OCI-LY3 (cell line): ENCODE measurements around the gene NEK10.
A peak's percentile ranks its signal among the peaks of the same experiment; 100 is the strongest.

Experiments used
- H2AFZ ChIP-seq: fragments of 200-600, 300-600 bp; shearing (Covaris generic); 2 replicates; pipeline ENCODE4 v1.6.0; 2014; ENCODE audit warnings: antibody characterized with exemption, low read depth, low read length
- H3K27ac ChIP-seq: fragments of 200-600, 300-600 bp; sonication (generic); 2 replicates; pipeline ENCODE4 v1.5.1; 2014; ENCODE audit warnings: mild to moderate bottlenecking, low read length, moderate library complexity, mixed read lengths
- H3K27me3 ChIP-seq: fragments of 200-600, 300-600 bp; sonication (generic); 2 replicates; pipeline ENCODE4 v1.6.1; 2014; ENCODE audit warnings: low read depth, low read length, mixed read lengths
- H3K36me3 ChIP-seq: fragments of 200-600, 300-600 bp; sonication (generic); replicated peaks from 2 replicates; pipeline ENCODE3; 2014; ENCODE audit warnings: low read depth, low read length, mixed read lengths
- H3K4me1 ChIP-seq: fragments of 300-600, 200-600 bp; sonication (generic); 2 replicates; pipeline ENCODE4 v1.6.1; 2014; ENCODE audit warnings: low read length, mixed read lengths
- H3K4me2 ChIP-seq: fragments of 200-600, 300-600 bp; sonication (generic); 2 replicates; pipeline ENCODE4 v1.6.1; 2014; ENCODE audit warnings: low read length, mixed read lengths
- H3K4me3 ChIP-seq: fragments of 300-600, 200-600 bp; sonication (generic); 2 replicates; pipeline ENCODE4 v1.5.1; 2014; ENCODE audit warnings: antibody characterized with exemption, mild to moderate bottlenecking, low read length, moderate library complexity
- H3K79me2 ChIP-seq: fragments of 300-600, 200-600 bp; shearing (Covaris generic); 2 replicates; pipeline ENCODE4 v1.6.1; 2014; ENCODE audit warnings: mild to moderate bottlenecking, low read length, mixed read lengths
- H3K9ac ChIP-seq: fragments of 300-600, 200-600 bp; shearing (Covaris generic); 2 replicates; pipeline ENCODE4 v1.6.0; 2014; ENCODE audit warnings: mild to moderate bottlenecking, low read length, moderate library complexity
- H3K9me3 ChIP-seq: fragments of 200-600, 300-600 bp; shearing (Covaris generic); 2 replicates; pipeline ENCODE4 v1.6.1; 2014; ENCODE audit warnings: low read length, mixed read lengths; ENCODE audit not compliant: insufficient read depth
- H4K20me1 ChIP-seq: fragments of 200-600, 300-600 bp; sonication (generic); 2 replicates; pipeline ENCODE4 v1.6.1; 2016; ENCODE audit warnings: low read length, mixed read lengths; ENCODE audit not compliant: insufficient read depth
- CTCF ChIP-seq: fragments of 200-600, 300-600 bp; sonication (generic); IDR thresholded peaks from 2 replicates; pipeline ENCODE4 v1.5.1; 2014; ENCODE audit warnings: antibody characterized with exemption, low read length, low read depth
- EZH2phosphoT487 ChIP-seq: fragments of 200-600 bp; shearing (Covaris generic); IDR thresholded peaks from 2 replicates; pipeline ENCODE4 v1.6.1; 2018; ENCODE audit warnings: antibody characterized with exemption, mixed run types, low read depth

NEK10 gene

GRCh38 chr3:27358372-27358771, 10.8 kb downstream of the NEK10 start:
- H4K20me1 ChIP-seq = no peaks in the 10 kb centered on the region
- H3K27me3 ChIP-seq = no peaks in the 10 kb centered on the region
- no peak overlapping the region for H3K4me3 ChIP-seq
- H3K36me3 ChIP-seq = no peaks in the 10 kb centered on the region
- H3K4me2 ChIP-seq = peak overlapping the region; percentile 7
- H3K79me2 ChIP-seq = no peaks in the 10 kb centered on the region
- no peak for TF ChIP-seq CTCF
- no peak for TF ChIP-seq EZH2phosphoT487
- H3K27ac ChIP-seq = peak overlapping the region; percentile 66; the same call in 1 of the 2 replicates
- H3K4me1 ChIP-seq = peaks cover 30% of the 10 kb centered on the region
- H2AFZ ChIP-seq = peak overlapping the region; percentile 2; the same call in 1 of the 2 replicates
- no peaks in the 10 kb centered on the region for H3K9me3 ChIP-seq
- no peak overlapping the region for H3K9ac ChIP-seq

GRCh38 chr3:27357665-27358258, 11.4 kb downstream of the NEK10 start:
- peak overlapping the region; percentile 3; the same call in 1 of the 2 replicates for H3K27ac ChIP-seq
- 0 out of 2 replicates have a peak overlapping the region, but pooled peaks have one; percentile 2 for H2AFZ ChIP-seq
- no peak overlapping the region for H3K9ac ChIP-seq
- H3K27me3 ChIP-seq = no peaks in the 10 kb centered on the region
- no peak overlapping the region for H3K4me2 ChIP-seq
- no peak for TF ChIP-seq EZH2phosphoT487
- TF ChIP-seq CTCF = peak; percentile 94
- no peaks in the 10 kb centered on the region for H3K9me3 ChIP-seq
- H3K4me1 ChIP-seq = peaks cover 30% of the 10 kb centered on the region
- H3K4me3 ChIP-seq = no peak overlapping the region
- H4K20me1 ChIP-seq = no peaks in the 10 kb centered on the region
- H3K79me2 ChIP-seq = no peaks in the 10 kb centered on the region
- no peaks in the 10 kb centered on the region for H3K36me3 ChIP-seq

- Histone ChIP-seq H3K4me1 (peaks cover 30% of the 10 kb centered on the region), H3K9ac (no peak overlapping the region), H3K27me3 (no peaks in the 10 kb centered on the region), H3K36me3 (no peaks in the 10 kb centered on the region), H3K79me2 (no peaks in the 10 kb centered on the region), H3K9me3 (no peaks in the 10 kb centered on the region), H3K4me3 (no peak overlapping the region), H4K20me1 (no peaks in the 10 kb centered on the region), H3K27ac (no peak overlapping the region), H3K4me2 (no peak overlapping the region), H2AFZ (no peak overlapping the region)
- TF ChIP-seq EZH2phosphoT487 (no peak), CTCF (no peak)
Observed at GRCh38 chr3:27356976-27357375, 12.2 kb downstream of the NEK10 start.

DNA sequence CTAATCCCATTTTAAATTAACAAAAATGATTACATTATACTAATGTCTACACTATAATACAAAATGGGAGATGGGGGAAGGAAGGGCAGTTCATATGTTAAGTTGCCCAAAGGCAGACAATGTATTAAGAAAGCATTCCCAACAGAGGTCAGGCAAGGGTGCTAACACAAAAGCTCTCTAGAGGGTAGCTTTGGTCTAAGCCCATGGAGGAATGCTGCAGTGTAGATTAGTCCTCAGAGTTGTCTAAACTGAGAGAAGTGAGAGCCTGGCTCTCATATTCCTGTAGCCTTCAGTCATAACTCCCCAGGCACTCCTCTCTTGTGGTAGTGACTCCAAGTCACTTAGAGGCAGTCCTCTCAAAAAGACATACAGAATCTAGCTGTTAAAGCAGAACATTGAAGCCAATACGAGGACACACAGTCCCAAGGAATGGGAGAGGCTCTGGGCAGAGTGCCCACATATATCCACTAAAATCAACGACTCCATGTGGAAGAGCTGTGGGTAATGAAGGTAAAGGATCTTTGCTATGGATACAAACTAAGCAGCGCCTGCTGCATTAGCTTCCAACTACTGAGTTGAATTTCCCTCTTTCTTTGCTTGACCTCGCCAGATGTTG, 14.5 kb downstream of the NEK10 start:
- Histone ChIP-seq H3K27ac (no peak overlapping the region), H3K36me3 (no peaks in the 10 kb centered on the region), H3K4me2 (no peak overlapping the region), H4K20me1 (no peaks in the 10 kb centered on the region), H2AFZ (no peak overlapping the region), H3K4me1 (peaks cover 31% of the 10 kb centered on the region), H3K4me3 (no peak overlapping the region), H3K79me2 (no peaks in the 10 kb centered on the region), H3K9ac (no peak overlapping the region), H3K9me3 (no peaks in the 10 kb centered on the region), H3K27me3 (no peaks in the 10 kb centered on the region)
- no peak for TF ChIP-seq CTCF
